Activated T-cell treated with anti-CD3 and anti-CD28 coated beads, Interleukin-2, amount 50 U/mL, for 72 hours (primary cell): Measurements from ENCODE around the gene ESPL1. TPM values are rescaled to one million over a fixed set of nuclear protein-coding genes. Genes with fewer than 3 reads are reported as not detected.

Source experiments
- ATAC-seq, 2 donors: fragments of 150-1000 bp; cut with Tn5 transposase; replicated peaks in 1 of 2; 2 replicates each; pipeline ENCODE4 v1.10.0; 2021; ENCODE audit warnings: moderate library complexity in 2 of 2, mild to moderate bottlenecking in 1 of 2
- DNase-seq, 2 donors: peaks; one replicate each; pipeline ENCODE4 v3.0.0; 2021 to 2022; ENCODE audit warnings: mixed read lengths in 1 of 2
- H3K27ac Mint-ChIP-seq: one replicate; pipeline ENCODE4 v1.8.0; 2022; ENCODE audit warnings: mild to moderate bottlenecking, moderate library complexity, mixed read lengths
- H3K27me3 Mint-ChIP-seq: one replicate; pipeline ENCODE4 v1.8.0; 2022; ENCODE audit warnings: low read depth, mixed read lengths
- H3K36me3 Mint-ChIP-seq, 2 donors: one replicate each; pipeline ENCODE4 v1.8.0; 2022; ENCODE audit warnings: mixed read lengths in 2 of 2, mild to moderate bottlenecking in 1 of 2; ENCODE audit not compliant: insufficient read depth in 2 of 2
- H3K4me1 Mint-ChIP-seq: one replicate; pipeline ENCODE4 v1.8.0; 2022; ENCODE audit warnings: low read depth, mixed read lengths
- H3K4me3 Mint-ChIP-seq, 2 donors: one replicate each; pipeline ENCODE4 v1.8.0; 2022; ENCODE audit warnings: mild to moderate bottlenecking in 2 of 2, mixed read lengths in 2 of 2, moderate library complexity in 2 of 2
- H3K9me3 Mint-ChIP-seq, 2 donors: one replicate each; pipeline ENCODE4 v1.8.0; 2022; ENCODE audit warnings: mixed read lengths in 2 of 2
- total RNA-seq, 2 donors: library from RNA; stranded (reverse); gene quantifications; one replicate each; pipeline ENCODE4 v1.2.3, GENCODE V29; 2022

The ESPL1 gene
- total RNA-seq, 2 donors from 2014 or later: 71.9 to 75.5 TPM

- Mint-ChIP-seq H3K4me1 (peaks cover 5% of the 10 kb centered on the region), H3K27ac (no peak overlapping the region), H3K36me3 (no peaks in the 10 kb centered on the region), H3K27me3 (peaks cover 53% of the 10 kb centered on the region), H3K9me3 (no peaks in the 10 kb centered on the region), H3K4me3 (no peak overlapping the region)
- no peak for ATAC-seq
- no peak for DNase-seq
Measured at GRCh38 chr12:53332744-53333143, 64.6 kb downstream of the ESPL1 start.

GRCh38 chr12:53333289-53333688 is 65.2 kb downstream of the ESPL1 start:
- Mint-ChIP-seq H3K4me3 (no peak overlapping the region), H3K9me3 (no peaks in the 10 kb centered on the region), H3K4me1 (peaks cover 5% of the 10 kb centered on the region), H3K36me3 (no peaks in the 10 kb centered on the region), H3K27me3 (peaks cover 58% of the 10 kb centered on the region), H3K27ac (no peak overlapping the region)
- ATAC-seq: no peak
- DNase-seq: no peak

GRCh38 chr12:53333845-53334244 is 65.7 kb downstream of the ESPL1 start:
- Mint-ChIP-seq H3K27ac (no peak overlapping the region), H3K9me3 (no peaks in the 10 kb centered on the region), H3K4me1 (peaks cover 5% of the 10 kb centered on the region), H3K27me3 (peaks cover 62% of the 10 kb centered on the region), H3K36me3 (no peaks in the 10 kb centered on the region), H3K4me3 (no peak overlapping the region)
- ATAC-seq (no peak), DNase-seq (no peak)

DNA sequence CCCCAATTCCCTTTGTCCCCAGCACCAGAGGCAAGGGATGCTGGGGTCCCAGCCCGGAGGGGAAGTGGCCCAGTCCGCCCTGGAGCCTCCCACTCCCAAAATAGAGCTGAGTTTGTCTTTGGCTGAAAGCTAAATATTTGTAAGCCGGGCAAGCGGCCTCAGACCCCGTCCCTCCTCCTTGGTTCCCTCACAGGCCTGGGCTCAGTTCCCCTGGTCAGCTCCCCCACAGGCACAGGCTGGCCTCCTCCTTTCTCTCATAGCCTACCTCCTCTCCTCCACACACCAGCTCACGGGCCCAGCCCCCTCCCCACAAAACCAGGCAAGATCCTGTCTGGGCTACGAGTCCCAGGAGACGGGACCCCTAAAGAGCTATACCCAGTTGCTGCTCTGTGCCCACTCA is 66.7 kb downstream of the ESPL1 start:
- no peak overlapping the region for H3K4me3 Mint-ChIP-seq

DNA sequence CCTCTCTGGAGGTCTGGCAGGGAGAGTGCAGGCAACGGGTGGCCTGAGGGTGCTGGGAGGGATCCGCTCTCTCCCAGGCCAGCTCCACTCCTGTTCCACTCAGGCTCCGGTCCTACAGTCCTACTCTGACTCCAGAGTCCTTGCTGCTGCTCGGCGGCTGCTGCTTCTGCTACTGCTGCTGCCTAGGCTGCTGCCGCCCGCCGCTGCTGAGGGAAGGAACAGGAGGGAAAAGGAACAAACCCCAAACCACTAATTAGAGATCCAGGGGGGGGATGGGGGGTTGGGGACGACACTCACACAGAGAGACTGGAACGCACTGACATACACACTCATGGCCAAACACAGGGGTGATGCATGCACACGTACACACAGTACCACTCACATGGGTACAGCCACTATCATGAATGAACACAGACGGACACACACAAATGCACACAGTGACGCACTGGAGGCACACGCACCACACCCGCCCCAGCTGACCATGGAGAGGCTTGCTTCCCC is 68.1 kb downstream of the ESPL1 start, which contains the start of gene SP7:
TSS of gene SP7 (minus strand) at position 174 of the 501 bp plus-strand sequence. CDS start 708 bp downstream, outside the sequence.
- Mint-ChIP-seq H3K4me3 (no peak within 1 kb of the TSS), H3K4me1 (peaks cover 15% of the 10 kb centered on the region), H3K36me3 (no peaks in the 10 kb centered on the region), H3K27me3 (peaks cover 62% of the 10 kb centered on the region), H3K27ac (no peak within 1 kb of the TSS), H3K9me3 (no peaks in the 10 kb centered on the region)
- ATAC-seq (peak in 1 of 2 donors; percentile 24), DNase-seq (no peak)

More for the DNA sequence above, 66.7 kb downstream of the ESPL1 start:
- H3K27me3 Mint-ChIP-seq: peaks cover 62% of the 10 kb centered on the region
- DNase-seq (no peak), ATAC-seq (no peak)
- H3K36me3 Mint-ChIP-seq: no peaks in the 10 kb centered on the region
- H3K9me3 Mint-ChIP-seq: no peaks in the 10 kb centered on the region
- peaks cover 5% of the 10 kb centered on the region for H3K4me1 Mint-ChIP-seq
- H3K27ac Mint-ChIP-seq: no peak overlapping the region

DNA sequence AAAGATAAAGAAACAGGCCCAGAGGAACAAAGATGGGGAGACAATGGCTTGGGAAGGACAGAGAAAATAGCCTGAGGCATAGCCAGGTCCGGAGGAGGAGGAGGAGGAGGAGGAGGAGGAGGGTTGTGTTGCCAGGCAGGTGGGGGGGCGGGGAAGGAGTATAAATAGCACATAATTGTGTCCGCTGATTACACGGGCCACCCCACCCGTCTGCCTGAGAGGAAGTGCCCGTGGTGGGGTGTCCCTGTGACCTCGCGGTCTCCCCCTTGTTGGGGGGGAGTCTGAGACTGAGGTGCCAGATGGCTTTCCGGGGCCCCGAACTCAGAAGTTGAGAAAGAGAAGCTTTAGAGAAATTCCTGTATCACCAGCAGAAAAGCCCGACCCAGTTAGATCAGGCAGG is 69.9 kb downstream of the ESPL1 start:
- Mint-ChIP-seq H3K36me3 (no peaks in the 10 kb centered on the region), H3K27ac (no peak overlapping the region), H3K27me3 (peaks cover 50% of the 10 kb centered on the region), H3K4me1 (peaks cover 15% of the 10 kb centered on the region), H3K9me3 (no peaks in the 10 kb centered on the region), H3K4me3 (no peak overlapping the region)
- DNase-seq (no peak), ATAC-seq (no peak)

- Mint-ChIP-seq H3K9me3 (no peaks in the 10 kb centered on the region), H3K4me3 (no peak overlapping the region), H3K4me1 (peaks cover 22% of the 10 kb centered on the region), H3K36me3 (no peaks in the 10 kb centered on the region), H3K27me3 (peaks cover 41% of the 10 kb centered on the region), H3K27ac (no peak overlapping the region)
- ATAC-seq (no peak), DNase-seq (no peak)
Measured at GRCh38 chr12:53338916-53339315, 70.8 kb downstream of the ESPL1 start.

DNA sequence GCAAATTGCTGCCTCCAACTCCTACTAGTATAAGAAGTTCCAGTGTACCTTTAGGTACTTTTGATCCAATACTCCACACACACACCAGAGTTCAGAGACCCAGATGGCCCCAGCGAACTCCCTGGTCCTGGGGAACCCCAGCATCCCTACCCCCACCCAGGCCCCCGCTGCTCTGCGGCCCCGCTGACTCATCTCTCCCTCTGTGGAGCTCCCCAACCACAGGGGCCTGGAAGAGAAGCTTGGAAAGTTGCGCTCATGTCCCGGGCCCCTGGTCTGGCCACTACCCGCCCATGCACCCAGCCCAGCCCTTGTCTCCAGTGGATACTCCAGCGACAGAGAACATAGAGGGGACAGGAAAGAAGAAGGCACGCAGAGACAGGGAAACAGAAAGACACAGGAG is 72.3 kb downstream of the ESPL1 start:
- Mint-ChIP-seq H3K27me3 (peaks cover 32% of the 10 kb centered on the region), H3K9me3 (no peaks in the 10 kb centered on the region)
- peak in 1 of 2 donors; percentile 16 for DNase-seq

More for the DNA sequence above, 72.3 kb downstream of the ESPL1 start:
- Mint-ChIP-seq H3K27ac (no peak overlapping the region), H3K36me3 (no peaks in the 10 kb centered on the region), H3K4me1 (peaks cover 28% of the 10 kb centered on the region), H3K4me3 (no peak overlapping the region)
- ATAC-seq: no peak

Other genes starting within 250 kb of the ESPL1 start
- gene TNS2, start 218.2 kb upstream of the ESPL1 start, total RNA-seq: 1 to 10 TPM; 1.5 to 2.6 TPM
- 10 to 100 TPM; 30.0 to 31.5 TPM for gene SPRYD3, start 188.9 kb upstream of the ESPL1 start, total RNA-seq
- 1 to 10 TPM; 5.7 to 9.2 TPM for gene IGFBP6, start 170.6 kb upstream of the ESPL1 start, total RNA-seq
- gene SOAT2, start 164.8 kb upstream of the ESPL1 start, total RNA-seq: 1 to 10 TPM; 2.2 to 7.9 TPM
- 10 to 100 TPM; 44.2 to 49.5 TPM for gene ZNF740, start 87.6 kb upstream of the ESPL1 start, total RNA-seq
- 10 to 100 TPM; 42.7 to 45.2 TPM for gene CSAD, start 87.4 kb upstream of the ESPL1 start, total RNA-seq
- 100 to 1,000 TPM in 1 of 2 donors, 10 to 100 TPM in 1; 88.0 to 111 TPM for gene ITGB7, start 61.0 kb upstream of the ESPL1 start, total RNA-seq
- gene RARG, start 36.1 kb upstream of the ESPL1 start, total RNA-seq: 10 to 100 TPM; 36.7 to 37.3 TPM
- gene PFDN5, start 27.2 kb downstream of the ESPL1 start, total RNA-seq: 100 to 1,000 TPM; 301 to 318 TPM
- gene MYG1, start 31.4 kb downstream of the ESPL1 start, total RNA-seq: 10 to 100 TPM; 83.5 to 89.9 TPM
- 100 to 1,000 TPM in 1 of 2 donors, 10 to 100 TPM in 1; 99.0 to 118 TPM for gene AAAS, start 53.3 kb downstream of the ESPL1 start, total RNA-seq
- not detected for gene SP7, start 68.1 kb downstream of the ESPL1 start, total RNA-seq
- 100 to 1,000 TPM; 110 to 121 TPM for gene SP1, start 111.9 kb downstream of the ESPL1 start, total RNA-seq
- not detected for gene AMHR2, start 155.6 kb downstream of the ESPL1 start, total RNA-seq
- gene PRR13, start 173.4 kb downstream of the ESPL1 start, total RNA-seq: 100 to 1,000 TPM; 109 to 145 TPM
- 1,000 to 10,000 TPM; 1,155 to 1,265 TPM for gene PCBP2, start 183.8 kb downstream of the ESPL1 start, total RNA-seq
- gene MAP3K12, start 231.2 kb downstream of the ESPL1 start, total RNA-seq: 10 to 100 TPM; 18.8 to 23.7 TPM
- 10 to 100 TPM; 37.7 to 40.7 TPM for gene TARBP2, start 233.0 kb downstream of the ESPL1 start, total RNA-seq
- gene NPFF, start 239.2 kb downstream of the ESPL1 start, total RNA-seq: 1 to 10 TPM in 1 of 2 donors, not detected in 1; 1.3 TPM